Measurements from ENCODE around the gene NME1. TPM values are rescaled to one million over a fixed set of nuclear protein-coding genes. Genes with fewer than 3 reads are reported as not detected.
"Not testable (repeated sequence)": the region's sequence is repeated elsewhere in the genome, so short reads cannot be mapped to it uniquely, and the experiment has no call there.

NME1 gene
- total RNA-seq, 1 experiment from 2014 or later, result 220 TPM

DNA sequence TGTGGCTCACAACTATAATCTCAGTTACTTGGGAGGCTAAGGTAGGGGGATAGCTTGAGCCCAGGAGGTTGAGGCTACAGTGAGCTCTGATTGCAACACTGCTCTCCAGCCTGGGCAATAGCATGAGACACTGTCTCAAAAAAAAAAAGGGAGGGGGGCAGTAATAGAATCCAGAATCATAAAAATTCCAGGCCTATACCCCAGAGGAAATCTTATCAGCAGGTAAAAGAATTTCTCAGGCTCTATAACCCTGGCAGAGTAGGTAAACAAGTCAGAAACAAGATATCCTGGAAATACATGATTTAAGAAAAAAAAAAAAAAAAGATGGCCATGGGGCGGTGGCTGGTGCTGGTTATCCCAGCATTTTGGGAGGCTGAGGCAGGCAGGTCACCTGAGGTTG, 45.6 kb upstream of the NME1 start:
- Histone ChIP-seq H2AK5ac (ENCODE audit: insufficient read length, low read length) (no peak overlapping the region), H3K9me3 (ENCODE audit: control insufficient read depth, low read depth, low read length) (no peaks in the 10 kb centered on the region), H4K8ac (replicated peaks; ENCODE audit: insufficient read length, low read depth, low read length) (no peak overlapping the region), H3K23ac (ENCODE audit: insufficient read length, low read depth, low read length) (no peak overlapping the region), H3K18ac (ENCODE audit: insufficient read length, low read depth, low read length) (no peak overlapping the region), H3K4me2 (ENCODE audit: insufficient read depth, insufficient read length, low read length) (no peak overlapping the region), H4K91ac (ENCODE audit: insufficient read length, low read depth, low read length) (no peak overlapping the region), H2BK15ac (ENCODE audit: low read depth, low read length) (no peak overlapping the region), H3K4me1 (ENCODE audit: insufficient read depth, low read length) (no peaks in the 10 kb centered on the region), H4K5ac (ENCODE audit: insufficient read length, low read depth, low read length) (no peak overlapping the region), H2BK5ac (ENCODE audit: insufficient read length, low read length) (no peak overlapping the region), H4K20me1 (ENCODE audit: control insufficient read depth, insufficient read depth, insufficient read length) (no peaks in the 10 kb centered on the region), H3K79me2 (ENCODE audit: insufficient read depth, low read length) (peaks cover 6% of the 10 kb centered on the region; the same call in 1 of the 2 replicates), H3K23me2 (ENCODE audit: insufficient read length, low read depth, low read length, poor library complexity, severe bottlenecking) (no peaks in the 10 kb centered on the region), H3K27ac (ENCODE audit: insufficient read length, low read depth, low read length) (no peak overlapping the region), H2AFZ (ENCODE audit: low read length) (no peak overlapping the region), H3K9ac (ENCODE audit: extremely low read depth, insufficient read length, low read length) (no peak overlapping the region), H3K56ac (ENCODE audit: insufficient read length, low read depth, low read length) (no peak overlapping the region), H3K4ac (ENCODE audit: low read depth, low read length) (no peak overlapping the region), H3K79me1 (ENCODE audit: insufficient read depth, low read depth, low read length, poor library complexity, severe bottlenecking) (peaks cover 3% of the 10 kb centered on the region), H3K14ac (ENCODE audit: insufficient read depth, low read length) (no peak overlapping the region), H2BK20ac (ENCODE audit: low read depth, low read length, poor library complexity, severe bottlenecking) (no peak overlapping the region), H3T11ph (ENCODE audit: low read length) (no peak overlapping the region), H2BK120ac (ENCODE audit: low read depth, low read length, poor library complexity, severe bottlenecking) (no peak overlapping the region), H3K27me3 (ENCODE audit: insufficient read depth, low read length) (no peaks in the 10 kb centered on the region), H2BK12ac (ENCODE audit: insufficient read length, low read depth, low read length) (no peak overlapping the region)
- no peaks in the 10 kb centered on the region for H3K9me3 Mint-ChIP-seq
- peaks cover 0 to 5% (median 0%) of the 10 kb centered on the region in 3 experiments; a peak in 3 of 7 replicates for H3K36me3 Mint-ChIP-seq (ENCODE audit: insufficient read depth in 1 of 3, low read depth in 3 of 3)
- no peaks in the 10 kb centered on the region for H3K4me1 Mint-ChIP-seq
- no CpG with 5 or more reads among the region's 1 CpG for WGBS (ENCODE audit: extremely low coverage, insufficient read length, low lambda C conversion rate)
- H3K27me3 Mint-ChIP-seq (ENCODE audit: low read depth), result no peaks in the 10 kb centered on the region
- no peak overlapping the region for H3K27ac Mint-ChIP-seq
- TF ChIP-seq CTCF (conservative IDR thresholded peaks at IDR 0.05), result no peak
- H3K4me3 Mint-ChIP-seq, result no peak overlapping the region
- no peak for DNase-seq

- H3K4me1 Mint-ChIP-seq; H2BK20ac ChIP-seq (ENCODE audit: low read depth, low read length, poor library complexity, severe bottlenecking); H3T11ph ChIP-seq (ENCODE audit: low read length); H2BK5ac ChIP-seq (ENCODE audit: insufficient read length, low read length); H3K14ac ChIP-seq (ENCODE audit: insufficient read depth, low read length); H2BK12ac ChIP-seq (ENCODE audit: insufficient read length, low read depth, low read length); H3K79me1 ChIP-seq (ENCODE audit: insufficient read depth, low read depth, low read length, poor library complexity, severe bottlenecking); H3K27ac ChIP-seq (ENCODE audit: insufficient read length, low read depth, low read length); H2AK5ac ChIP-seq (ENCODE audit: insufficient read length, low read length); H3K27me3 ChIP-seq (ENCODE audit: insufficient read depth, low read length); H3K27me3 Mint-ChIP-seq (ENCODE audit: low read depth); H3K79me2 ChIP-seq (ENCODE audit: insufficient read depth, low read length); H2BK15ac ChIP-seq (ENCODE audit: low read depth, low read length); H3K4me1 ChIP-seq (ENCODE audit: insufficient read depth, low read length); H3K36me3 Mint-ChIP-seq (ENCODE audit: insufficient read depth in 1 of 3, low read depth in 3 of 3); H3K4ac ChIP-seq (ENCODE audit: low read depth, low read length); H3K4me3 Mint-ChIP-seq; H3K18ac ChIP-seq (ENCODE audit: insufficient read length, low read depth, low read length); H4K5ac ChIP-seq (ENCODE audit: insufficient read length, low read depth, low read length); H3K56ac ChIP-seq (ENCODE audit: insufficient read length, low read depth, low read length); H2BK120ac ChIP-seq (ENCODE audit: low read depth, low read length, poor library complexity, severe bottlenecking); DNase-seq; H4K8ac ChIP-seq (replicated peaks; ENCODE audit: insufficient read length, low read depth, low read length); H3K23me2 ChIP-seq (ENCODE audit: insufficient read length, low read depth, low read length, poor library complexity, severe bottlenecking); H3K4me2 ChIP-seq (ENCODE audit: insufficient read depth, insufficient read length, low read length); H4K91ac ChIP-seq (ENCODE audit: insufficient read length, low read depth, low read length); H3K9me3 Mint-ChIP-seq; H3K27ac Mint-ChIP-seq; H4K20me1 ChIP-seq (ENCODE audit: control insufficient read depth, insufficient read depth, insufficient read length); H3K23ac ChIP-seq (ENCODE audit: insufficient read length, low read depth, low read length); H3K9ac ChIP-seq (ENCODE audit: extremely low read depth, insufficient read length, low read length); H2AFZ ChIP-seq (ENCODE audit: low read length); H3K9me3 ChIP-seq (ENCODE audit: control insufficient read depth, low read depth, low read length): not testable (repeated sequence)
- no CpG with 5 or more reads among the region's 16 CpGs for WGBS (ENCODE audit: extremely low coverage, insufficient read length, low lambda C conversion rate)
Measured at GRCh38 chr17:51112303-51113222, 40.8 kb upstream of the NME1 start.

Measured in H9 (cell line).